ENCODE data around the gene MRGPRE. TPM values are rescaled to one million over a fixed set of nuclear protein-coding genes. Genes with fewer than 3 reads are reported as not detected.

The MRGPRE gene
- total and polyA plus RNA-seq, 2 donors (not counting 1 experiment from before 2014, with no cell fraction given) = not detected

DNA sequence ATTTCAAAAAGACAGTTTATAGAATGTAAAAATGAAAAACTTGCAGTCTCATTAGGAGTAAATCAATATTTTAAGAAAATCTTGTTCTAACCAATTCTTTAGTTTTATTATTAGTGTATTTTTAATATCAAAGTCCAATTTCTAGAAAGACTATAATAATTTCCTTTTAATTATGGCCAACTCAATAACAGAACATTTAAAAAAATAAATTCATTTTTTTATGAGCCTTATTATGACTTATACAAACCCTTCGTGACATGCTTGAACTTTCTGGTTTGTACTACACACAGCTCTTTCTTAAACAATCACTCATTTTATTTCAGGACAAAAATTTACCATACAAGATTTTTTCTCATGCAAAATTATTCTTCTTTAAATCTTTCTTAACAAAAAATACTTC is 11.7 kb upstream of the MRGPRE start:
- Mint-ChIP-seq H3K27ac (no peak overlapping the region), H3K9me3 (ENCODE audit: insufficient read depth) (no peaks in the 10 kb centered on the region), H3K4me3 (no peak overlapping the region), H3K27me3 (peaks cover 18% of the 10 kb centered on the region), H3K4me1 (no peaks in the 10 kb centered on the region)
- H3K9me3 ChIP-seq (ENCODE audit: control extremely low read depth in 1 of 3, control insufficient read depth in 2 of 3, insufficient read depth in 1 of 3, low read length in 2 of 3) = no peaks in the 10 kb centered on the region
- no peaks in the 10 kb centered on the region for H3K27me3 ChIP-seq (replicated peaks in 1 of 4; ENCODE audit: control extremely low read depth in 1 of 4, control insufficient read depth in 3 of 4, insufficient read depth in 4 of 4, low read length in 3 of 4)
- H3K4me1 ChIP-seq (ENCODE audit: control insufficient read depth in 2 of 2, insufficient read depth in 2 of 2, low read length in 2 of 2) = no peaks in the 10 kb centered on the region
- ChIA-PET CTCF (no interaction called here), POLR2A (no interaction called here)
- no peaks in the 10 kb centered on the region for H3K36me3 ChIP-seq (replicated peaks in 1 of 2; ENCODE audit: control extremely low read depth in 1 of 2, control insufficient read depth in 1 of 2, extremely low read depth in 1 of 2, insufficient read depth in 2 of 2, low read length in 1 of 2)
- no peak overlapping the region for H3K4me3 ChIP-seq (ENCODE audit: control extremely low read depth in 1 of 5, extremely low read depth in 1 of 5, insufficient read depth in 1 of 5, low read depth in 2 of 5, low read length in 4 of 5)
- no peak overlapping the region for H3K4me2 ChIP-seq (replicated peaks; ENCODE audit: low read depth, low read length, poor library complexity, severe bottlenecking)
- no peaks in the 10 kb centered on the region for H3K79me2 ChIP-seq (ENCODE audit: control insufficient read depth, insufficient read depth, low read length)
- ATAC-seq (ENCODE audit: low read depth) (no peak), DNase-seq (no peak)
- no peaks in the 10 kb centered on the region for H4K20me1 ChIP-seq (ENCODE audit: control insufficient read depth, insufficient read depth, low read length, poor library complexity, severe bottlenecking)
- WGBS (ENCODE audit: insufficient coverage) = 100% methylated on average over 1 of the region's 1 CpG
- intact Hi-C loops (cut with micrococcal nuclease) = no loop called here
- H3K9ac ChIP-seq (ENCODE audit: low read length) = no peak overlapping the region
- no peak overlapping the region for H2AFZ ChIP-seq (ENCODE audit: insufficient read depth, low read depth, low read length, poor library complexity, severe bottlenecking)
- no peak for TF ChIP-seq EZH2 (IDR thresholded peaks at IDR 0.05; ENCODE audit: borderline replicate concordance, insufficient read depth, low read depth, low read length, poor library complexity, severe bottlenecking)
- TF ChIP-seq, protein P1, sequence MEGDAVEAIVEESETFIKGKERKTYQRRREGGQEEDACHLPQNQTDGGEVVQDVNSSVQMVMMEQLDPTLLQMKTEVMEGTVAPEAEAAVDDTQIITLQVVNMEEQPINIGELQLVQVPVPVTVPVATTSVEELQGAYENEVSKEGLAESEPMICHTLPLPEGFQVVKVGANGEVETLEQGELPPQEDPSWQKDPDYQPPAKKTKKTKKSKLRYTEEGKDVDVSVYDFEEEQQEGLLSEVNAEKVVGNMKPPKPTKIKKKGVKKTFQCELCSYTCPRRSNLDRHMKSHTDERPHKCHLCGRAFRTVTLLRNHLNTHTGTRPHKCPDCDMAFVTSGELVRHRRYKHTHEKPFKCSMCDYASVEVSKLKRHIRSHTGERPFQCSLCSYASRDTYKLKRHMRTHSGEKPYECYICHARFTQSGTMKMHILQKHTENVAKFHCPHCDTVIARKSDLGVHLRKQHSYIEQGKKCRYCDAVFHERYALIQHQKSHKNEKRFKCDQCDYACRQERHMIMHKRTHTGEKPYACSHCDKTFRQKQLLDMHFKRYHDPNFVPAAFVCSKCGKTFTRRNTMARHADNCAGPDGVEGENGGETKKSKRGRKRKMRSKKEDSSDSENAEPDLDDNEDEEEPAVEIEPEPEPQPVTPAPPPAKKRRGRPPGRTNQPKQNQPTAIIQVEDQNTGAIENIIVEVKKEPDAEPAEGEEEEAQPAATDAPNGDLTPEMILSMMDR (IDR thresholded peaks at IDR 0.05) = no peak
- H3K27ac ChIP-seq (ENCODE audit: low read length in 2 of 2) = no peak overlapping the region

DNA sequence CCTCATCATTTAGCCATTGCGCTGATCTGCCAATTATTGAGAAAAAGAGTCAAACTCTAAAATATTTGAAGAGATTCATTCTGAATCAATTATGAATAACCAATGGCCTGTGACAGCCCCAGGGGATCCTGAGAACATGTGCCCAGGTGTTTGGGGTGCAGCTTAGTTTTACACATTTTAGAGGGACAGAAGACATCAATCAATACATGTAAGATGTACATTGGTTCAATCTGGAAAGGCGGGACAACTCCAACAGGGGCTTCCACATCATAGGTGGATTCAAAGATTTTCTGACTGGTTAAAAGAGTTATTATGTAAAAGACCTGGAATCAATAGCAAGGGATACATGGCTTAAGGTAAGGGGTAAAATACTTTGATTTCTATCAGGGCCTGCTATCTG is 4.9 kb upstream of the MRGPRE start:
- Histone ChIP-seq H4K20me1 (ENCODE audit: control insufficient read depth, insufficient read depth, low read length, poor library complexity, severe bottlenecking) (no peaks in the 10 kb centered on the region), H3K4me3 (ENCODE audit: control extremely low read depth in 1 of 5, extremely low read depth in 1 of 5, insufficient read depth in 1 of 5, low read depth in 2 of 5, low read length in 4 of 5) (no peak overlapping the region), H3K9ac (ENCODE audit: low read length) (no peak overlapping the region), H3K27me3 (replicated peaks in 1 of 4; ENCODE audit: control extremely low read depth in 1 of 4, control insufficient read depth in 3 of 4, insufficient read depth in 4 of 4, low read length in 3 of 4) (no peaks in the 10 kb centered on the region), H3K27ac (ENCODE audit: low read length in 2 of 2) (no peak overlapping the region), H3K4me1 (ENCODE audit: control insufficient read depth in 2 of 2, insufficient read depth in 2 of 2, low read length in 2 of 2) (no peaks in the 10 kb centered on the region), H3K9me3 (ENCODE audit: control extremely low read depth in 1 of 3, control insufficient read depth in 2 of 3, insufficient read depth in 1 of 3, low read length in 2 of 3) (no peaks in the 10 kb centered on the region), H2AFZ (ENCODE audit: insufficient read depth, low read depth, low read length, poor library complexity, severe bottlenecking) (no peak overlapping the region), H3K4me2 (replicated peaks; ENCODE audit: low read depth, low read length, poor library complexity, severe bottlenecking) (no peak overlapping the region), H3K36me3 (replicated peaks in 1 of 2; ENCODE audit: control extremely low read depth in 1 of 2, control insufficient read depth in 1 of 2, extremely low read depth in 1 of 2, insufficient read depth in 2 of 2, low read length in 1 of 2) (no peaks in the 10 kb centered on the region), H3K79me2 (ENCODE audit: control insufficient read depth, insufficient read depth, low read length) (no peaks in the 10 kb centered on the region)
- ATAC-seq (ENCODE audit: low read depth) = no peak
- no peaks in the 10 kb centered on the region for H3K4me1 Mint-ChIP-seq
- H3K4me3 Mint-ChIP-seq = no peak overlapping the region
- H3K9me3 Mint-ChIP-seq (ENCODE audit: insufficient read depth) = no peaks in the 10 kb centered on the region
- TF ChIP-seq, protein P1 (IDR thresholded peaks at IDR 0.05) = no peak
- no peak for TF ChIP-seq EZH2 (IDR thresholded peaks at IDR 0.05; ENCODE audit: borderline replicate concordance, insufficient read depth, low read depth, low read length, poor library complexity, severe bottlenecking)
- no peak overlapping the region for H3K27ac Mint-ChIP-seq
- WGBS (ENCODE audit: insufficient coverage) = no CpG with 5 or more reads among the region's 2 CpGs
- intact Hi-C loops (cut with micrococcal nuclease) = no loop called here
- ChIA-PET POLR2A (no interaction called here), CTCF (no interaction called here)
- H3K27me3 Mint-ChIP-seq = peaks cover 11% of the 10 kb centered on the region
- no peak for DNase-seq

Data from B cell (primary cell).